K562 (cell line): Measurements from ENCODE around the gene KMT2D. TPM values are rescaled to one million over a fixed set of nuclear protein-coding genes. Genes with fewer than 3 reads are reported as not detected.

Source experiments
- ATAC-seq: fragments of 200-7000 bp; cut with Tn5 transposase; 3 replicates; pipeline ENCODE4 v1.9.1; 2020; ENCODE audit warnings: moderate library complexity
- BruUV-seq: library from RNA; stranded (reverse); fragments of 400-500 nt; replicated peaks from 2 replicates; lab custom pipeline; 2021; lab: Mats Ljungman, UMichigan
- CTCF ChIA-PET: fragments of 300-600 bp; formaldehyde crosslinking; extraction: SDS; loops from one replicate; lab custom pipeline; 2021; ENCODE audit warnings: low intra/inter-chr PET ratio; lab: Yijun Ruan, JAX
- POLR2A ChIA-PET: fragments of 300-600, 350-650 bp; sonication (Branson Sonifier 250); formaldehyde crosslinking; extraction: SDS; loops from one replicate; lab custom pipeline; 2021; ENCODE audit warnings: antibody characterized with exemption, inconsistent platforms; lab: Yijun Ruan, JAX
- DNase-seq, 4 experiments: peaks; one replicate each; pipeline versions ENCODE4 v3.0.0 to v3.0.0-alpha.2; 2011 to 2018; ENCODE audit warnings: low spot score in 3 of 4, mixed read lengths in 3 of 4; ENCODE audit errors: extremely low read depth in 1 of 4
- FAIRE-seq: peaks from 2 replicates; lab custom pipeline; 2011; peaks lifted over from hg19 to GRCh38; lab: Jason Lieb, UNC
- H2AFZ ChIP-seq: 2 replicates; pipeline ENCODE4 v1.6.0; 2011; ENCODE audit warnings: low read depth, low read length, control low read depth, inconsistent platforms
- H3K27ac ChIP-seq: fragments of 200-600 bp; 3 replicates; pipeline ENCODE4 v1.8.0; 2011; ENCODE audit warnings: low read depth, mild to moderate bottlenecking, control low read depth, inconsistent platforms, low read length, moderate library complexity, mixed read lengths; ENCODE audit errors: extremely low read depth
- H3K27me3 ChIP-seq, 2 experiments: fragments of 300-600 bp in 1 of 2; 2 replicates in 1 of 2; 3 replicates in 1 of 2; pipeline versions ENCODE4 v1.6.0 to v1.8.0; 2011; ENCODE audit warnings: inconsistent platforms in 2 of 2, low read length in 2 of 2, mild to moderate bottlenecking in 1 of 2, mixed read lengths in 1 of 2, moderate library complexity in 1 of 2; ENCODE audit not compliant: control insufficient read depth in 2 of 2, insufficient read depth in 2 of 2
- H3K36me3 ChIP-seq: fragments of 300-600 bp; 3 replicates; pipeline ENCODE4 v1.8.0; 2011; ENCODE audit warnings: mild to moderate bottlenecking, low read length, inconsistent platforms; ENCODE audit not compliant: control insufficient read depth, insufficient read depth
- H3K4me1 ChIP-seq, 2 experiments: fragments of 200-600 bp in 1 of 2; replicated peaks in 1 of 2; 2 replicates in 1 of 2; 3 replicates in 1 of 2; pipeline versions ENCODE4 v1.5.1 to v1.8.0; 2011; ENCODE audit warnings: inconsistent platforms in 2 of 2, low read length in 2 of 2, mild to moderate bottlenecking in 1 of 2, mixed read lengths in 1 of 2, moderate library complexity in 1 of 2; ENCODE audit not compliant: control insufficient read depth in 2 of 2, insufficient read depth in 2 of 2
- H3K4me2 ChIP-seq: 2 replicates; pipeline ENCODE4 v1.6.1; 2011; ENCODE audit warnings: low read length, control low read depth, inconsistent platforms, mixed read lengths; ENCODE audit not compliant: insufficient read depth
- H3K4me3 ChIP-seq: fragments of 200-600 bp; sonication (generic), shearing (Covaris generic); 2 replicates; pipeline ENCODE4 v1.5.1; 2016; ENCODE audit warnings: control low read depth, inconsistent platforms
- H3K79me2 ChIP-seq: fragments of 200-600 bp; 3 replicates; pipeline ENCODE4 v1.8.0; 2011; ENCODE audit warnings: low read length, inconsistent platforms; ENCODE audit not compliant: control insufficient read depth, insufficient read depth
- H3K9ac ChIP-seq, 2 experiments: 2 replicates each; pipeline versions ENCODE4 v1.6.0 to v1.6.1; 2011; ENCODE audit warnings: low read depth in 2 of 2, low read length in 2 of 2, control low read depth in 1 of 2, inconsistent platforms in 1 of 2, mild to moderate bottlenecking in 1 of 2, mixed read lengths in 1 of 2; ENCODE audit not compliant: insufficient read depth in 1 of 2
- H3K9me1 ChIP-seq: one replicate; pipeline ENCODE4 v1.6.0; 2011; ENCODE audit warnings: inconsistent platforms, mild to moderate bottlenecking, low read length, moderate library complexity; ENCODE audit not compliant: control insufficient read depth, insufficient read depth
- H3K9me3 ChIP-seq: replicated peaks from 2 replicates; pipeline ENCODE4 v1.5.1; 2011; ENCODE audit warnings: low read depth, low read length, inconsistent platforms; ENCODE audit not compliant: control insufficient read depth, insufficient read depth
- H4K20me1 ChIP-seq: replicated peaks from 2 replicates; pipeline ENCODE4 v1.6.1; 2011; ENCODE audit warnings: low read length, inconsistent platforms, mixed read lengths; ENCODE audit not compliant: control insufficient read depth, insufficient read depth
- E2F4 ChIP-seq: sonication (generic); formaldehyde crosslinking; IDR thresholded peaks from 2 replicates; pipeline ENCODE4 v1.8.0; 2022; ENCODE audit warnings: mild to moderate bottlenecking, low read depth, missing genetic modification reagents
- HLTF ChIP-seq: fragments of 450-650 bp; IDR thresholded peaks from 2 replicates; pipeline ENCODE4 v1.6.1; 2016
- PHF8 ChIP-seq: fragments of 200-600 bp; sonication (generic); IDR thresholded peaks from 2 replicates; pipeline ENCODE4 v1.6.1; 2012; ENCODE audit warnings: mixed run types, mild to moderate bottlenecking, inconsistent platforms, low read length, moderate library complexity, borderline replicate concordance
- POLR2G ChIP-seq: fragments of 200-400 bp; formaldehyde crosslinking; IDR thresholded peaks from 2 replicates; pipeline ENCODE4 v1.6.1; 2017; ENCODE audit warnings: low read depth, mild to moderate bottlenecking, antibody characterized with exemption, low read length, moderate library complexity
- RBFOX2 ChIP-seq: fragments of 200-400 bp; formaldehyde crosslinking; IDR thresholded peaks from 2 replicates; pipeline ENCODE4 v1.6.1; 2017; ENCODE audit warnings: low read depth, mild to moderate bottlenecking, low read length, moderate library complexity
- RBM25 ChIP-seq: fragments of 200-400 bp; formaldehyde crosslinking; IDR thresholded peaks from 2 replicates; pipeline ENCODE4 v1.6.1; 2018; ENCODE audit warnings: low read length, low read depth, moderate library complexity; ENCODE audit not compliant: severe bottlenecking
- ZNF212 ChIP-seq: fragments of 450-650 bp; formaldehyde crosslinking; IDR thresholded peaks from 2 replicates; pipeline ENCODE4 v1.4.0; 2020; ENCODE audit warnings: mild to moderate bottlenecking
- WGBS: fragments of 100-300 bp; shearing (Covaris generic); methylation state at CpG from one replicate; pipeline ENCODE4 v1.1.6; 2016; ENCODE audit warnings: low coverage, mixed read lengths; ENCODE audit not compliant: insufficient coverage; ENCODE audit errors: missing lambda C conversion rate; 5-methylcytosine and 5-hydroxymethylcytosine counted together
- in situ Hi-C: fragments of 300-500 bp; cut with MboI; formaldehyde crosslinking; loops from 4 replicates; pipeline ENCODE4 v1.15.0; 2018; ENCODE audit warnings: inconsistent platforms, mixed read lengths
- intact Hi-C: fragments of 100-400 bp; cut with micrococcal nuclease; formaldehyde crosslinking; loops from 2 replicates; pipeline ENCODE4 v1.14.2; 2022
- polyA plus RNA-seq, 8 experiments: library from polyadenylated mRNA; depleted of rRNA in 4 of 8; stranded (reverse) in 5 of 8; unstranded in 3 of 8; fragments of >200 nt; fragmentation: Nextera tagmentation in 2 of 8; fragmentation: Illumina TruSeq in 1 of 8; extraction: Ambion mirVana in 2 of 8; extraction: Trizol in 1 of 8; gene quantifications; 2 replicates each; pipeline versions ENCODE4 v1.2.1 to v1.2.3, GENCODE V29; 2011 to 2014; ENCODE audit warnings: inconsistent platforms in 1 of 8, missing spikeins in 1 of 8
- total RNA-seq, 7 experiments: library from RNA; depleted of rRNA in 6 of 7; stranded (reverse); fragments of >200 nt in 6 of 7; fragmentation: Illumina TruSeq in 2 of 7; extraction: Trizol in 2 of 7; gene quantifications; 2 replicates each; pipeline versions ENCODE4 v1.2.1 to v1.2.3, GENCODE V29; 2011 to 2021; ENCODE audit warnings: low replicate concordance in 1 of 7

The KMT2D gene
- total and polyA plus RNA-seq, 9 of the 15 experiments (the other 6 are each of a cell fraction or from before 2014, with no cell fraction given) = 0.22 to 93.7 (median 13.7) TPM

DNA sequence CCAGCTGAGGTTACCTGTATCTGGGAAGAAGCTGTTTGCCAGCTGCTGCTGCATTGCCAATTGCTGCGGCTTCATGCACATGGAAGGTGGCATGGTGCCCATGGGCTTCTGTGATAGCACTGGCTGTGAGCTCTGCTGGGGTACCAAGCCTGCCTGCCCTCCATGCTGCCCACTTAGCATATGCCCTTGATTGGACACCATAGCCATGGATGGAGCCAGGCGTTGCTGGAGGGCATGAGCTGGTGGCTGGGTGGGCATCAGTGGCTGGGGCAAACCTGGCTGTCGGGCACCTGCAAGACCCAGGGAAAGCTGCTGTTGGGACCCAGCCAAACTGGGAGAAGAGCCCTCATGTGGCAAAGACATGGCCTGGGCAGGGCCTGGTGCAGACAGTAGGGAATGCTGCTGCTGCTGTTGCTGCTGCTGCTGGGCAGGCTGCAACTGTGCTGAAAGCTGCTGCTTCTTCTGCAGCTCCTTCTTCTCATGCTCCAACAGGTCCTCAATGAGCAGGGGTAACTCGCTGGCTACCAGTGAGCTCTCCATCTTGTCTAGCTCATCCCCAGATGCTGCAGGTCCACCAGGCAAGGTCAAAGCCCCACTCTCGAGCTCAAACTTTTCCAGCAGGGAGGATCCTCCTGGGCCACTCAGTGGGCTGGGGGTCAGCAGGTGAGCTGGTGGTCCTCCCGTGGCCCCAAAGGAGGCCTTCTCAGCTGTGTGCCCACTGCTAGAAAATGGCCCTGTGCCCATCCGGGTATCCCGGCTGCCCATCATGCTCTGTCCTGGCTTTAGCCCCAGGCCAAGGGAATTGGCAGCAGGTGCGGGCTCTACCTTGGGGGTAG is 23.3 kb downstream of the KMT2D start:
- no peaks in the 10 kb centered on the region for H3K79me2 ChIP-seq
- FAIRE-seq = no peak
- TF ChIP-seq ZNF212 (CRISPR knock-in tag) (no peak), RBM25 (no peak), RBFOX2 (peak; percentile 34; the same call in 1 of the 2 replicates), POLR2G (peak; percentile 32; the same call in 1 of the 2 replicates), HLTF (no peak), E2F4 (CRISPR knock-in tag) (peak; percentile 23; the same call in 1 of the 2 replicates), PHF8 (no peak)
- H3K4me3 ChIP-seq = no peak overlapping the region
- peak overlapping the region in 1 of 2 experiments; percentile 35; a peak in 1 of 4 replicates for H3K9ac ChIP-seq
- CTCF ChIA-PET = no interaction called here
- DNase-seq = no peak
- no peak overlapping the region for H3K4me2 ChIP-seq
- H2AFZ ChIP-seq = no peak overlapping the region
- peaks cover 97% of the 10 kb centered on the region; the same call in 2 of the 3 replicates for H3K36me3 ChIP-seq
- 95% methylated on average over 8 of the region's 9 CpGs for WGBS
- intact Hi-C loops = no loop called here
- H3K4me1 ChIP-seq = peaks cover 0 to 7% of the 10 kb centered on the region in 2 experiments; a peak in 1 of 5 replicates
- no peaks in the 10 kb centered on the region for H3K9me1 ChIP-seq
- no peaks in the 10 kb centered on the region; the same call in 1 of the 2 replicates for H4K20me1 ChIP-seq
- H3K9me3 ChIP-seq = no peaks in the 10 kb centered on the region
- POLR2A ChIA-PET = interaction anchor here (0.6 to 12.9 kb wide), 11 partner anchors 8 to 96 kb away, joined by 3 to 78 read pairs (median 8); partner anchors contain the start of genes PRKAG1 and TUBA1B
- no peak for ATAC-seq
- no TSS peak for BruUV-seq
- in situ Hi-C loops = no loop called here
- no peaks in the 10 kb centered on the region for H3K27me3 ChIP-seq
- H3K27ac ChIP-seq = no peak overlapping the region
